Panc1 (cell line): ENCODE results near the gene NOPCHAP1. TPM values are rescaled to one million over a fixed set of nuclear protein-coding genes. Genes with fewer than 3 reads are reported as not detected.

Source experiments
- ATAC-seq: fragments of 200-7000 bp; cut with Tn5 transposase; 2 replicates; pipeline ENCODE4 v1.9.1; 2020; ENCODE audit warnings: mild to moderate bottlenecking, moderate library complexity
- BruUV-seq: library from RNA; stranded (reverse); fragments of 400-500 nt; replicated peaks from 2 replicates; lab custom pipeline; 2021; lab: Mats Ljungman, UMichigan
- CTCF ChIA-PET: fragments of 300-600 bp; sonication (Branson Sonifier 250); formaldehyde crosslinking; loops from one replicate; lab custom pipeline; 2022; ENCODE audit warnings: antibody characterized with exemption; lab: Charles Lee
- POLR2A ChIA-PET: fragments of 300-600 bp; sonication (Branson Sonifier 250); formaldehyde crosslinking; loops from one replicate; lab custom pipeline; 2022; ENCODE audit warnings: antibody characterized with exemption; lab: Charles Lee
- DNase-seq: peaks from one replicate; pipeline ENCODE4 v3.0.0-alpha.2; 2010; ENCODE audit warnings: low read depth, low spot score
- H3K27ac ChIP-seq: 2 replicates; pipeline ENCODE4 v1.5.1; 2011; ENCODE audit warnings: mild to moderate bottlenecking, low read length, inconsistent platforms
- H3K27me3 ChIP-seq: fragments of 200-500 bp; sonication (Bioruptor generic); 2 replicates; pipeline ENCODE4 v1.6.0; 2014; ENCODE audit warnings: low read length, inconsistent platforms; ENCODE audit not compliant: control insufficient read depth, insufficient read depth
- H3K36me3 ChIP-seq: fragments of 200-500 bp; sonication (Bioruptor generic); 2 replicates; pipeline ENCODE4 v1.5.1; 2014; ENCODE audit warnings: inconsistent platforms, mild to moderate bottlenecking, low read length, moderate library complexity; ENCODE audit not compliant: control insufficient read depth, insufficient read depth
- H3K4me1 ChIP-seq: 2 replicates; pipeline ENCODE4 v1.5.1; 2011; ENCODE audit warnings: inconsistent platforms, mild to moderate bottlenecking, low read length, moderate library complexity; ENCODE audit not compliant: control insufficient read depth, insufficient read depth
- H3K4me3 ChIP-seq, 2 experiments: 2 replicates each; pipeline ENCODE4 v1.5.1; 2011 to 2012; ENCODE audit warnings: low read depth in 2 of 2, low read length in 2 of 2, mild to moderate bottlenecking in 2 of 2, inconsistent platforms in 1 of 2, moderate library complexity in 1 of 2
- H3K9me3 ChIP-seq: fragments of 200-500 bp; sonication (Bioruptor generic); 2 replicates; pipeline ENCODE4 v1.5.1; 2014; ENCODE audit warnings: low read depth, mild to moderate bottlenecking, inconsistent platforms, low read length, moderate library complexity; ENCODE audit not compliant: control insufficient read depth, insufficient read depth
- CTCF ChIP-seq: fragments of 450-650 bp; IDR thresholded peaks from 2 replicates; pipeline ENCODE4 v1.5.1; 2017; ENCODE audit warnings: mild to moderate bottlenecking
- POLR2AphosphoS5 ChIP-seq: IDR thresholded peaks from 2 replicates; pipeline ENCODE4 v1.6.1; 2012; ENCODE audit warnings: mild to moderate bottlenecking, low read depth, low read length, moderate library complexity
- REST ChIP-seq, 2 experiments: IDR thresholded peaks; 2 replicates each; pipeline ENCODE4 v1.6.1; 2011 to 2012; ENCODE audit warnings: low read depth in 2 of 2, control low read depth in 1 of 2, low read length in 1 of 2, mild to moderate bottlenecking in 1 of 2, moderate library complexity in 1 of 2; ENCODE audit not compliant: insufficient read depth in 1 of 2
- SIN3A ChIP-seq: IDR thresholded peaks from 2 replicates; pipeline ENCODE4 v1.6.1; 2012; ENCODE audit warnings: low read depth, mild to moderate bottlenecking, low read length, moderate library complexity, borderline replicate concordance; ENCODE audit not compliant: insufficient read depth
- TCF7L2 ChIP-seq: IDR thresholded peaks from 2 replicates; pipeline ENCODE4 v1.6.1; 2011; ENCODE audit warnings: mild to moderate bottlenecking, low read depth, low read length, inconsistent platforms
- in situ Hi-C: cut with HindIII; loops from 2 replicates; pipeline ENCODE4 v1.10.0; 2016; ENCODE audit warnings: low sequenced_read_pairs, low pct_unique_long_range_greater_than_20kb
- intact Hi-C: fragments of 100-400 bp; cut with micrococcal nuclease; formaldehyde crosslinking; loops from one replicate; pipeline ENCODE4 v1.10.0; 2022; ENCODE audit not compliant: unreplicated experiment
- total RNA-seq: library from RNA; stranded (reverse); gene quantifications from one replicate; pipeline ENCODE4 v1.2.1, GENCODE V29; 2021; ENCODE audit not compliant: unreplicated experiment

The NOPCHAP1 gene
- total RNA-seq, 1 experiment from 2014 or later, result 24.0 TPM

- no peaks in the 10 kb centered on the region for H3K27me3 ChIP-seq
- no peaks in the 10 kb centered on the region for H3K9me3 ChIP-seq
- no peaks in the 10 kb centered on the region for H3K4me1 ChIP-seq
- ATAC-seq (no peak), DNase-seq (no peak)
- POLR2A ChIA-PET, result interaction anchor here (0.6 kb wide), 1 partner anchor 16 kb away, joined by 11 read pairs; no protein-coding TSS in a partner anchor
- BruUV-seq, result no TSS peak
- intact Hi-C loops (no loop called here), in situ Hi-C loops (no loop called here)
- no peaks in the 10 kb centered on the region for H3K36me3 ChIP-seq
- H3K27ac ChIP-seq, result no peak overlapping the region
- H3K4me3 ChIP-seq, result no peak overlapping the region
- CTCF ChIA-PET, result no interaction called here
- TF ChIP-seq TCF7L2, result no peak
- TF ChIP-seq POLR2AphosphoS5, result no peak
- no peak for TF ChIP-seq SIN3A
- no peak for TF ChIP-seq CTCF
- no peak for TF ChIP-seq REST (IDR thresholded peaks at IDR 0.05; ENCODE audit: insufficient read depth in 1 of 2, low read depth in 2 of 2, low read length in 1 of 2)
Measured at GRCh38 chr12:104939089-104939488, 47.0 kb upstream of the NOPCHAP1 start.

- ChIA-PET POLR2A (interaction anchor here (0.6 kb wide), 1 partner anchor 13 kb away, joined by 5 read pairs; no protein-coding TSS in a partner anchor), CTCF (no interaction called here)
- Histone ChIP-seq H3K36me3 (no peaks in the 10 kb centered on the region), H3K27me3 (no peaks in the 10 kb centered on the region), H3K9me3 (no peaks in the 10 kb centered on the region), H3K4me1 (no peaks in the 10 kb centered on the region), H3K27ac (no peak overlapping the region), H3K4me3 (no peak overlapping the region)
- BruUV-seq, result no TSS peak
- TF ChIP-seq POLR2AphosphoS5 (no peak), TCF7L2 (no peak), SIN3A (no peak), REST (IDR thresholded peaks at IDR 0.05; ENCODE audit: insufficient read depth in 1 of 2, low read depth in 2 of 2, low read length in 1 of 2) (no peak), CTCF (no peak)
- DNase-seq (no peak), ATAC-seq (no peak)
- in situ Hi-C loops (no loop called here), intact Hi-C loops (no loop called here)
Measured at GRCh38 chr12:104941454-104941853, 44.7 kb upstream of the NOPCHAP1 start.
